ENCODE data around the gene AGXT. TPM values are rescaled to one million over a fixed set of nuclear protein-coding genes. Genes with fewer than 3 reads are reported as not detected.

Gene AGXT
- total RNA-seq, 4 donors from 2014 or later: not detected

DNA sequence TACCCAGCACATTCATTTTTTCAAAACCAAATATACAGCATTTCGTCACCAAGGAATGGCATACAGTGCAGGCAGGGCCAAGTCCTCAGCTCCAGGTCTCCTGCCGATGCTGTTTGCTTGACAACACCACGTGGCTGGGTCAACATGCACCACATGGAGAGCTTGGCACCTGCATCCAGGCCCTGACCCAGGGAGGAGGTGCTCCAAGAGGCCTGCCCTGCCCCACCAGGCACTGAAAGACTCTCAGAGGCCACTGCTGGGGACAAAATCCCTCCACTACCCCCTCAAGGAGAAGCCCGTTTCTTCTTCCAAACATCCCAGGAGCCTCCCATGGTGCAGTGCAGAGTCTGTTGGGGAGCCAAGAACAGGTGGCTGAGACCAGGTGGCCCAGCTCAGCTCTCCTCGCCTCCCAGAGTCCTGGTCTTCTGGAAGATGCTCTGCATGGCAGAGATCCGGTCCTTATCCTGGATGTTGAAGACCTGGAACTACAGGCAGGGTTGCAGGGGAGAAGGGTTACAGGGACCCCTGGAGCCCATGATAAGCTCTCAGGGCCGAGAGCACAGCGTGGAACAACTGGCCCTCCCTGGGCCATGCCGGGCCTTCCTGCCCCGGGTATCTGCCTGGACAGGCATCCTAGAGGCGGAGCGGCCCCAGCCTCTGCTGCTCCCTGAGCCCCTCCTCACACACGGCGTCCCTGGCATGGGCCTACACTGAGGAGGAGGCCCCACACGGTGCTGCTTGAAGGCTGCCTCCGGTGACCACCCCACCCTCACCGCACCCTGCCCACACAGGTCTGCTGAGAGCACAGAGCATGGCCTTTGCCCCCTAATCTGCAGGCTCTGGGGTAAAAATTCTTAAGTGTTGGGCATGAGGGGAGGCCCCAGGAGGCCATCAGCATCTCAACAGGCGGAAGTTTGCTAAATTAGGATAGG lies 18.3 kb downstream of the AGXT start:
- Histone ChIP-seq H3K4me3 (no peak overlapping the region), H3K36me3 (no peaks in the 10 kb centered on the region), H3K27me3 (no peaks in the 10 kb centered on the region), H3K9me3 (no peaks in the 10 kb centered on the region), H3K4me1 (no peaks in the 10 kb centered on the region), H3K27ac (no peak overlapping the region)
- TF ChIP-seq POLR2A (IDR thresholded peaks at IDR 0.05): no peak
- no peak for TF ChIP-seq EP300 (IDR thresholded peaks at IDR 0.05)
- TF ChIP-seq, protein P1, sequence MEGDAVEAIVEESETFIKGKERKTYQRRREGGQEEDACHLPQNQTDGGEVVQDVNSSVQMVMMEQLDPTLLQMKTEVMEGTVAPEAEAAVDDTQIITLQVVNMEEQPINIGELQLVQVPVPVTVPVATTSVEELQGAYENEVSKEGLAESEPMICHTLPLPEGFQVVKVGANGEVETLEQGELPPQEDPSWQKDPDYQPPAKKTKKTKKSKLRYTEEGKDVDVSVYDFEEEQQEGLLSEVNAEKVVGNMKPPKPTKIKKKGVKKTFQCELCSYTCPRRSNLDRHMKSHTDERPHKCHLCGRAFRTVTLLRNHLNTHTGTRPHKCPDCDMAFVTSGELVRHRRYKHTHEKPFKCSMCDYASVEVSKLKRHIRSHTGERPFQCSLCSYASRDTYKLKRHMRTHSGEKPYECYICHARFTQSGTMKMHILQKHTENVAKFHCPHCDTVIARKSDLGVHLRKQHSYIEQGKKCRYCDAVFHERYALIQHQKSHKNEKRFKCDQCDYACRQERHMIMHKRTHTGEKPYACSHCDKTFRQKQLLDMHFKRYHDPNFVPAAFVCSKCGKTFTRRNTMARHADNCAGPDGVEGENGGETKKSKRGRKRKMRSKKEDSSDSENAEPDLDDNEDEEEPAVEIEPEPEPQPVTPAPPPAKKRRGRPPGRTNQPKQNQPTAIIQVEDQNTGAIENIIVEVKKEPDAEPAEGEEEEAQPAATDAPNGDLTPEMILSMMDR (IDR thresholded peaks at IDR 0.05): no peak
- TF ChIP-seq POLR2AphosphoS5 (IDR thresholded peaks at IDR 0.05): no peak
- 42 to 67% methylated on average over 3 to 6 of the region's 18 CpGs for WGBS, 2 donors (ENCODE audit: low coverage in 1 of 2)
- ATAC-seq: no peak

DNA sequence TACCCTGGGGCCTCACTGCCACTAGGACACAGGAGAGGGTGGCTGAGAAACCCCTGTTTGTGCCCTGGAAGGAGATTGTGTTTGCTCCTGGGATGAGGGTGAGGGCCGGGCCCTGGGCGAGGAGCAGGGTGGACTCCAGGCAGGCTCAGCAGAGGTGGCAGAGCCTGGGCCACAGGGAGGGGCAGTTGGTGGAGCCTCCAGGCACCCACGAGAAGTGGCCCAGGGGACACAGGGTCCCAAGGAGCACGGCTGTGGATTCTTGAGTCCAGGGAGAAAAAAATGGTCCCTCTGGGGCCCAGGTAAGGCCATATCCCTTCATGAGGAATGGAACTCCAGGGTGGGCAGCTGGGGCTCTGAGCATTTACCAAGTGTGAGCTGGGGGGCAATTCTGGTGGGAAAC lies 19.0 kb downstream of the AGXT start:
- Histone ChIP-seq H3K4me1 (no peaks in the 10 kb centered on the region), H3K27me3 (no peaks in the 10 kb centered on the region), H3K4me3 (no peak overlapping the region), H3K9me3 (no peaks in the 10 kb centered on the region), H3K36me3 (no peaks in the 10 kb centered on the region), H3K27ac (no peak overlapping the region)
- WGBS, 2 donors (ENCODE audit: low coverage in 1 of 2): 83 to 100% methylated on average over 2 of the region's 4 CpGs
- TF ChIP-seq POLR2AphosphoS5 (IDR thresholded peaks at IDR 0.05): no peak
- no peak for TF ChIP-seq POLR2A (IDR thresholded peaks at IDR 0.05)
- no peak for TF ChIP-seq EP300 (IDR thresholded peaks at IDR 0.05)
- TF ChIP-seq, protein P1 (IDR thresholded peaks at IDR 0.05): no peak
- no peak for ATAC-seq

DNA sequence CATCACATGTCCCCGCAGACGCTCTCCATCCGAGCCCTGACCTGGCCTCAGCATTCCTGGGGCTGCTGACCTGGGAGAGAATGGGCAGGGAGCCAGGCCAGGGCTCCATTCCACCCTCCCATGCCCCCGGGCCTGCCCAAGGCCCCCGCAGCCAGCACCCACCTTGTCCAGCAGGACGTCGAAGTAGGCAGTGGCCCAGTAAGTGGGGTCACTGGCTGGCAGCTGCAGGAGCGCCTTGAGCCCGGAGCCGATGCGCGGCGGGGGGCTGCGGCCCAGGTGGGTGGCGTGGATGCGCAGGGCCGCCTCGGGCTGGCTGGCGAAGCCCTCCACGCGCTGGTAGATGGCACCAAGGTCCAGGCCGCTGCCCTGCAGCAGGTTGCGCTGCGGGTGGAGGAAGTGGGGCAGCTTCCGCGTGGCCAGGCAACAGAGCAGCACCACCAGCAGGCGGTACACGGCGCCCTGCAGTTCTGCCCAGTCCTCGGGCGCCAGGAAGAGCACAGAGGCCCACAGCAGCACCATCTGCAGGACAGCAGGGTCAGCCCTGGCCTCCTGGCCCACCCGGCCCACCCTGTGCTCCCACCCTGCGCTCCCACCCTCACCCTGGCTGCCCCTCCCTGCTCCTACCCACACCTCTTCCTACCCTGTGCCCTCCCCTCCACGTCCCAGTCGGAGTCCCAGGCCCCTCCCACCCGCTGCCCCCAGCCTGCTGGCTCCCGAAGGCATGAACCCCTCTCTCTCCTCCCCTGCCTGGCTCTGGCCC lies 19.7 kb downstream of the AGXT start:
- Histone ChIP-seq H3K27ac (no peak overlapping the region), H3K4me3 (no peak overlapping the region), H3K9me3 (no peaks in the 10 kb centered on the region), H3K4me1 (no peaks in the 10 kb centered on the region), H3K27me3 (no peaks in the 10 kb centered on the region), H3K36me3 (no peaks in the 10 kb centered on the region)
- ATAC-seq: no peak
- 74% methylated on average over 5 of the region's 37 CpGs; no CpG with 5 or more reads in 1 of the 2 donors for whole genome bisulfite sequencing, 2 donors (ENCODE audit: low coverage in 1 of 2)
- TF ChIP-seq POLR2AphosphoS5 (IDR thresholded peaks at IDR 0.05) (no peak), POLR2A (IDR thresholded peaks at IDR 0.05) (no peak), EP300 (IDR thresholded peaks at IDR 0.05) (no peak)
- TF ChIP-seq, protein P1 (IDR thresholded peaks at IDR 0.05): no peak

DNA sequence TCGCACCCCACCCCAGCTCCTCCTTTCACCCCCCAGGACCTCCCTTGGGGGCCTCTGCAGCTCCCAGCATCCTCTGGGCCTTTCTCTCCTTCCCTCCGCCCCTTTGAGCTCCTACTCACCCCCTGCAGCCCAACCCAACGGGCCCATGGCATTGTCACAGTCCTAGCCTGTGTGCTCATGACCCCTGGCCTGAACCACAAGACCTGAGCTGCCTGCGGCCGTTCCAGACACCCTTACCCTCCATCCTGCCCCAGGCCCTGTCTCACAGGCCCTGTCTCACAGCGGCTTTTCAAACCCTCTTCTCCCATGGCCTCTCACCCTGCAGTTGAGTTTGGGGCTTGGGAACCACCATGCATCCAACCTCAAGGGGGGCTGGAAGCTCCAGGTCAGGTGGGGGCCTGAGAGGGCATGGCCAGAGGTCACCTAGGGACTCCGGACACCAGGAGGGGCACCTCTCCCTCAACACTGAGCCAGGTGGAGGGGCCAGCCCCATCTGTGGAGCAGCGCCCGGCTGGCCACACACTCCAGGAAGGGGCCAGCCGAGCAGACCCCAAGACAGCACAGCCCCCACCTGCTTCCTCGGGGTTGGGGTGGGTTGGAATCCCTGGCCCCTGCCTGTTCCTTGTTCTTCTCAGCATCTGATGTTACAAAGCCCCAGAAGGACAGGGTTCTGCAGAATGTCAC lies 20.4 kb downstream of the AGXT start:
- no peaks in the 10 kb centered on the region for H3K27me3 ChIP-seq

More for the DNA sequence above, 20.4 kb downstream of the AGXT start:
- 73% methylated on average over 6 of the region's 11 CpGs; no CpG with 5 or more reads in 1 of the 2 donors for WGBS, 2 donors (ENCODE audit: low coverage in 1 of 2)
- TF ChIP-seq POLR2A (IDR thresholded peaks at IDR 0.05) (no peak), POLR2AphosphoS5 (IDR thresholded peaks at IDR 0.05) (no peak), EP300 (IDR thresholded peaks at IDR 0.05) (no peak)
- TF ChIP-seq, protein P1 (IDR thresholded peaks at IDR 0.05): no peak
- Histone ChIP-seq H3K4me3 (no peak overlapping the region), H3K4me1 (no peaks in the 10 kb centered on the region), H3K27ac (no peak overlapping the region), H3K9me3 (no peaks in the 10 kb centered on the region), H3K36me3 (no peaks in the 10 kb centered on the region)
- no peak for ATAC-seq
